NCI-H1930 (cell line): ENCODE data around the gene ANKRD40.
A peak's percentile ranks its signal among the peaks of the same experiment; 100 is the strongest.
"Not testable (repeated sequence)": the region's sequence is repeated elsewhere in the genome, so short reads cannot be mapped to it uniquely, and the experiment has no call there.

Experiments
- DNase-seq, 2 experiments: peaks; one replicate each; lab custom pipeline; 2025; lab: John Stamatoyannopoulos, UW

ANKRD40 gene

GRCh38 chr17:50707289-50708049 is at the start of gene ANKRD40:
Gene ANKRD40 (minus strand): TSS chr17:50707914. CDS start chr17:50707654, 260 bp downstream.
- peak; percentile 68 to 78 for DNase-seq

DNA sequence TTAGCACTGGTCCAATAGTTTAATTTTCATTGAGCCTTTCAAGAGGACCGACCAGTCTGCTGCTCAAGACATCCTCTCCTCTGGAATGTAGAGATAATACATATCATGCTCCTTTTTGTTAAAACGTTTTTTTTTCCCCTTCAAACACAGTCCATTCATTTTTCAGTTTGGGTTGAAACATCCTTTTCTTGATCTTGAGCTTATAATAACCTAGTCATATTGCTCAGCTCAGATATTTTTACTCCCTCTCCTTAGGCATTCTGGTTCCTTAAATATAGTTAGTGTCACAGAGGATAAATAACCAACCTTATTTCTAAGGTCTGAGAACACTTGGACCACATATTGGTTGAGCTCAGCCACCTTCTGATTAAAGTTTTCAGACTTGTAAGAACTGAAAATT is 46.8 kb upstream of the ANKRD40 start:
- DNase-seq, result no peak

DNA sequence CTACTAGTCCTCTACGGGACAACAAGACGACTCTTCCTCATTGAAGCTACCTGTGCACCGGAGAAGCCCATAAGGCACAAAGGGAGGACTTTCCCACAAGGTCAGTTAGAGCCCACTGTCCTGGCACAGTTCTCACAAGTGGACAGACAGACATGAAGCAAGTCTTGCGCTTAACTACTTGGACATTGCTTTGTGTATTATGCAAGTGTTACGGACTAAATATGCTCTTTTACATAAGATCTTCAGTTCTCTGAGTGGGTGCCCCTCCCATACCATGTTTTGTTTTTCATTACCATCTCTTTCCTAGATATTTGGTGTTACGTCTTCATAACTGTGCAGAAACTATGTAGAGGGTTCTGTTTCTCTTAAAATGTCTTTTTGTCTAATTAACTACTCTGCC is 41.5 kb upstream of the ANKRD40 start:
- DNase-seq, result no peak

DNA sequence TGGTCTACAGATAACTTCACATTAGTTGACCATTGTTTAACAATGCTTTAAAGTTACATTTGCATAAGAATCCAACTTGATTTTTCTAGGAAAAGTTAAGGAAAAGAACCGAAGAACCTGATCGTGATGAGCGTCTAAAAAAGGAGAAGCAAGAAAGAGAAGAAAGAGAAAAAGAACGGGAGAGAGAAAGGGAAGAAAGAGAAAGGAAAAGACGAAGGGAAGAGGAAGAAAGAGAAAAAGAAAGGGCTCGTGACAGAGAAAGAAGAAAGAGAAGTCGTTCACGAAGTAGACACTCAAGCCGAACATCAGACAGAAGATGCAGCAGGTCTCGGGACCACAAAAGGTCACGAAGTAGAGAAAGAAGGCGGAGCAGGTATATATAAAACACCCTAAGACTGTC is 37.9 kb upstream of the ANKRD40 start:
- DNase-seq, result no peak

- no peak for DNase-seq
Measured at GRCh38 chr17:50739098-50739497, 31.4 kb upstream of the ANKRD40 start.

- DNase-seq, result no peak
Measured at GRCh38 chr17:50737118-50737698, 29.5 kb upstream of the ANKRD40 start.

GRCh38 chr17:50735287-50735686 is 27.6 kb upstream of the ANKRD40 start:
- no peak for DNase-seq

DNA sequence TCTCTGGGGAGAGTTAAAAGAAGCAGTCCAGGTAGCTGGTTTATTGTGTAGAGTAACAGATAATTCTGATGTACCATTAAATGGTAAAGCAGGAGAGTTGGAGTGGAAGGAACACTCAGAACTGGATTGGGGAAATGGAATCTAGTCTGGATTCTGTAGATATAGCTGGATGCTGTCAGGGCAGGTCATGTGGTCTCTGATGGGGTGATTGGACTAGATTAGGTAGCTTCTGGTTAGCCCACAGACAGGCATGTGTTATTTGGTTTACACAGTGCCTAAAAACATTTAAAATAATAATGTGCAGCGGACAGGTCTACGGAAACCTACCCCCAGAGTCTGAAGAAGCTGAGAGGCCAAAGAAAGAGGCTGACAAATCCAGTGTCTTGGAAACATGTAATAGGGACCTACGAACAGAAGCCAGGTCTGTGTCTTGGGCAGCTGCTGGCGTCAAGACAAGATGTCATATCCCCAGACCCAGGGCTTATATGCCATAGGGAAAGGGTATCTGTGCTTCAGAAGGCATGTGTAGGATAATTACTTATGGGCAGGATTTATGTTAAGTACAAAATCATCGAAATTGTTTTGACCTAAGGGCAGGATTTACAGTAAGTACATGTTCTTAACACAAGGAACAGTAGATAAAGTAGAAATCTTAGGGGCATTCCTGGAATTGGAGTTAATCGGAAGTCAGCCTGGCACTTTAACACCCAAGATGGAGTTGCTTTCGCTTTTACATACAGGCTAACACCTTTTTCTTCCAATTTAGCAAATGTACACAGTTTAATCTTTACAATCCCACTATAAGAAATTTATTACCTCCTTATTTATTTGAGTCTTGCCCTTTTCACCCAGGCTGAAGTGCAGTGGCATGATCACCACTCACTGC is 24.1 kb upstream of the ANKRD40 start:
- no peak for DNase-seq

GRCh38 chr17:50728881-50729765 is 21.4 kb upstream of the ANKRD40 start:
- no peak for DNase-seq

DNA sequence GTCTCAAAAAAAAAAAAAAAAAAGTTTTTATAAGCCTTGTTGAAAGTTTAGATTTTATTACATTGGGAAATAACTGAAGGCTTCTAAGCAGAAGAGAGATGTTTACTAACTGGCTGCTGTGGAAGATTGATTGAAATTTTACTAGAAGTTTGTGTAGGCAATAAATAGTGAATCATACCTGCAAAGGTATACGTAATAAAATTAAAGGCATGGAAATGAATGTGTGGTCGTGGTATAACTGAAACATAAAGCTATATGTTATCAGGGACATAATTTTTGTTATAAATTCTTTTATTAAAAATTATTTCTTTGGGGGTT is 20.4 kb upstream of the ANKRD40 start:
- DNase-seq, result no peak

DNA sequence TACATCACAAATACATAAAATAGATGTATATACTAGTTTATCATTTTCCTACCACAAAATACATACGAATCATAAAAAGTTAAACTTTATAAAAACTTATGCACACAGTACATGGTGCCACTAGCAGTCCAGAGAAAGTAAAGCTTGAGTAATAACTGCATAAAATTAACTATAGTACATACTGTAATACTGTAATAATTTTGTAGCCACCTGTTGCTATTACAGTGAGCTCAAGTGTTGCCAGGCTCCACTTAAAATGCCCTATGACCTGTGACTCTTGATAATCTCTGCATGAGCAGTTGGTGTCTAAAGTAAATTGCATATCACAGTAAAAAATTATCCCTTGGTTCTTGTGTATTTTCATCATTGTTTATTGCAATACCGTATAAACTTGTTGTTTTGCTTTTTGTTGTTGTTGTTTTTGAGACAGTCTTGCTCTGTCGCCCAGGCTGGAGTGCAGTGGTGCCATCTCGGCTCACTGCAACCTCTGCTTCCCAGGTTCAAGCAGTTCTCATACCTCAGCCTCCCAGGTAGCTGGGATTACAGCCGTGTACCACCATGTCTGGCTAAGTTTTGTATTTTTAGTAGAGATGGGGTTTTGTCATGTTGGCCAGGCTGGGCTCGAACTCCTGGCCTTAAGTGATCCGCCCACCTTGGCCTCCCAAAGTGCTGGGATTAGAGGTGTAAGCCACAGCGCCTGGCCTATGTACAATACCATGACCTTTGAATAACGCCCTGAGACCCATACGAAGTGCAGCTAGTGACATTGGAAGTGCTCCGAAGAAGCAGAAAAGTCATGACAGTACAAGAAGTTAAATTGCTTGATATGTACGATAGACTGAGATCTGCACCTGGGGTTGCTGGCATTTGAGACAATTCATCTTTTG is 18.3 kb upstream of the ANKRD40 start:
- DNase-seq, result no peak

DNA sequence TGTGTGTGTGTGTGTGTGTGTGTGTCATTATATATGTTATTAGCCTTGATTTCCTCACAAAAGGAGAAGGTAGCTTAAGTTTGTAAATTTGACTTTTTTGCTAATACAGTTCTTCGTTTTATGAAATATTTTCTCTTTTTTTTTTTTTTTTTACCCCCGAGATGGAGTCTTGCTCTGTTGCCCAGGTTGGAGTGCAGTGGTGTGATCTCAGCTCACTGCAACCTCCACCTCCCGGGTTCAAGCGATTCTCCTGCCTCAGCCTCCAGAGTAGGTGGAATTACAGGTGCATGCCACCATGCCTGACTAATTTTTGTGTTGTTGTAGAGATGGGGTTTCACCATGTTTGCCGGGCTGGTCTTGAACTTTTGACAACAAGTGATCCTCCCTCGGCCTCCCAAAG is 16.9 kb upstream of the ANKRD40 start:
- not testable (repeated sequence) for DNase-seq

DNA sequence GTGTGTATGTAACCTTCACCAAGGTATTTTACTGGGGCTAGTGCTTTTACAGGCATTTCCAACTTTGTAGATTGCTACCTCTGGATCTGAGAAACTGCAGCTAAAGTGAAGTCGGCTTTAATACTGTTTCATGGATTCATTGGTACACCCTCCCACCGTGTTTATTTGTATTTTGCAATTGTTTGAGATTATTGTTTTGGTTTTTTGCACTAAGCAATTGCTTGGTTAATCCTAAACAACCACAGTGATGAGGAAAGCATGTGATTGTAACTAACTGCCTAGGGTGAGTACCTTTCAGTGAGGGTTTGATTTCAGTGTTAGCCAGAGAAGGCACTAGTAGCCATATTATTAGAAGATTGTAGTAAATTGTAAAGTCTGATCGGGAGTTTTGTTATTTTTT is 15.0 kb upstream of the ANKRD40 start:
- no peak for DNase-seq

GRCh38 chr17:50721194-50722010 is 13.7 kb upstream of the ANKRD40 start:
- DNase-seq, result no peak

DNA sequence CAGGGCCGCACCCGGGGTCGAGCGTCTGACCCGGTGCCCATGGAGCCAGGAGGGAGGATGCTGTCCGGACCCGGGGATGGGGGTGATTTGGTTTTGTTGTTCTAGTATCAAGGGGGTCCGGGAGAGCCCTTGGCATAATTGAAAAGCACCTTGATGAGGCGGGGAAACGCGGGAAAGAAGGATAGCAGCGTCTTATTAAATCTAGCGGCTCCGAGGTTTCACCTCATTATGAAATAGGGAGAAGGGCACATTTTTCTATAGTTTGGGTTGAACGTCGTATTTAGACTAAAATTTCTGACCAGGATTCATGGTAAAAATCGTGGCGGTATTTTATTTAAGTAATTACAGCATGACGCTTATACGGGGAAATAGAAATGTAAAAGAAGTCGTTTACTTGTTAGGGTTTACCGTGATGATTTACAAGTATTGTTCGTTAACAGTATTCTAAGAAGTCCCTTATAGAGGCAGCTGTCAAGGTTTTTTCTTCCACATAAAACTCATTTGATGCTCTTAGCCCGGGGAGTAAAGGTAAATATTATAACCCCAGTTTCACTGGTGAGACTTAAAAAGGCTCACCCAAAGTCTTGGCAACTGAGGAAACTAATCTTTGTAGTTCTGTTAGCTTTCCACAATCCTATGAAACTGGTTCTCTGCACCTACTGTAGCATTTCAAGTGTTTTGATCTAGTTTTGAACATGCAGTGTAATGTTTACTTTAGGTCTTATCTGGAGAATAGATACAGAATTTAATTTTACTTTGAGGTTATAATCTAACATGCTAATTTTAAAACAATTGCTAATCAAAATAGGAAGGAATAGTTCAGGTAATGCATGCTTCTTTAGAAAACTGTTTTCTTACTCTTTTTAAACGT is 12.4 kb upstream of the ANKRD40 start:
- no peak for DNase-seq

DNA sequence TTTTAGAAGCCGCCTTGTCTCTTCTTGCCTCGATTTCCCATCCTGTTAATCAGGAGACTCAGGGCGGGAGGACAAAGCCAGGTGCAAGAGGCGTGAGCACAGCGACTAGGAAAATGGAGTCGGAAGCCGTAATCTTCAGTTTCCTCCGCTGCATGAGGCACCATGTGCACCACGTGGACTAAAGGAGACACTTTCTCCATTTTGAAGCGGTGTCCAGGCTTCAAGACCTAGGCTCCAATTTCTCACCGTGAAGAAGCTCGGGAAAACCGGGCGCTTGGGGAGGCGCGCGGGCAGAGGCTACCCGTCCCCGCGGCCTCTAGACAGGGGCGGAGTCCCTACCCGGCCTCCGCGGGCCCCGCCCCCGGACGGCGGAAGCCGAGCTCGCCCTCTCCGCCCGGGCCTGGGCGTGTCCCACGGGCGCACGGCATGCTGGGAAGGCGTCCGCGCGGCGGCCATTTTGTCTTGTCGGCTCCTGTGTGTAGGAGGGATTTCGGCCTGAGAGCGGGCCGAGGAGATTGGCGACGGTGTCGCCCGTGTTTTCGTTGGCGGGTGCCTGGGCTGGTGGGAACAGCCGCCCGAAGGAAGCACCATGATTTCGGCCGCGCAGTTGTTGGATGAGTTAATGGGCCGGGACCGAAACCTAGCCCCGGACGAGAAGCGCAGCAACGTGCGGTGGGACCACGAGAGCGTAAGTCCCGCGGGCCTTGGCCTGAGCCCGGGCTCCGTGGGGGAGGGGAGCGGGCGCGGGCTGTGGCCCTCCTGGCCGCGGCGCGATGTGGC is 11.6 kb upstream of the ANKRD40 start, which contains the start of gene LUC7L3:
Gene LUC7L3, plus strand, starts transcription at position 460 of the 780 bp plus-strand sequence. Its CDS starts 130 bp downstream, at position 590.
- DNase-seq, result peak; percentile 90 to 91

DNA sequence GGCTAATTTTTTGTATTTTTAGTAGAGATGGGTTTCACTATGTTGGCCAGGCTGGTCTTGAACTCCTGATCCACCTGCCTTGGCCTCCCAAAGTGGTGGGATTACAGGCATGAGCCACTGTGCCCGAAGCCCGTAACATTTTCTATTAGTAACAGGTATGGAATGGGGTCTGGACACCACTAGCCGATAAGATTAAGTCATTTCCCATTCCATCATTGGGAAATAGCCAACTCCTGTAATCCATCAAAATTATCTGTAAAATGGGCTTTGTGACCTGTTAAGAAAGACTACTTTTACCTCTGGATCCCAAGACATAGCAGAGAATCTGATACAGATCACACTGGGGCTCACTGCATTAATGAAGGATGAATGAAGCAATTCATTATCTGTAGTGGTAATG is 7.8 kb upstream of the ANKRD40 start:
- DNase-seq, result no peak

DNA sequence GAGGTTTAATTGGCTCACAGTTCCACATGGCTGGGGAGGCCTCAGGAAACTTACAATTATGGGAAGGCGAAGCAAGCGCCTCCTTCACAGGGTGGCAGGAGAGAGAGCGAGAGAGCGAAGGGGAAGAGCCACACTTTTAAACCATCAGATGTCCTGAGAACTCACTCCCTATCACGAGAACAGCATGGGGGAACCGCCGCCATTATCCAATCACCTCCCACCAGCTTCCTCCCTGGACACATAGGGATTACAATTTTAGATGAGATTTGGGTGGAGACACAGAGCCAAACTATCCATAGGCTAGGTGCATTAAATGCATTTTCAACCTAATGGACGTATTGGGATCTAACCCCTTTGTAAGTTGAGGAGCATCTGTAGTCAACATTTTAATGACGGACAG is 4.9 kb upstream of the ANKRD40 start:
- no peak for DNase-seq
